Left renal cortex interstitium (tissue), 4 donors: ENCODE measurements around the gene STRIP1. TPM values are rescaled to one million over a fixed set of nuclear protein-coding genes. Genes with fewer than 3 reads are reported as not detected.
A peak's percentile ranks its signal among the peaks of the same experiment; 100 is the strongest.

Experiments
- DNase-seq, 4 donors: peaks; one replicate each; pipeline ENCODE4 v3.0.0-alpha.2; 2013; ENCODE audit warnings: low read depth in 4 of 4, low spot score in 2 of 4, missing footprints in 1 of 4
- polyA plus RNA-seq, 4 donors: library from polyadenylated mRNA; unstranded; fragments of 120-200 nt; gene quantifications; one replicate each; pipeline ENCODE4 v1.2.1, GENCODE V29; 2013; ENCODE audit not compliant: insufficient read length in 4 of 4

STRIP1 gene
- polyA plus RNA-seq, 4 donors, result 41.1 to 64.7 (median 50.7) TPM

GRCh38 chr1:110050602-110051261, 16.3 kb downstream of the STRIP1 start:
- no peak for DNase-seq

- DNase-seq, result no peak
Measured at GRCh38 chr1:110051262-110051648, 16.8 kb downstream of the STRIP1 start.

GRCh38 chr1:110053552-110054428, 19.4 kb downstream of the STRIP1 start:
- no peak for DNase-seq

- no peak for DNase-seq
Measured at GRCh38 chr1:110055493-110056284, 21.3 kb downstream of the STRIP1 start.

GRCh38 chr1:110056285-110056683, 21.9 kb downstream of the STRIP1 start:
- no peak for DNase-seq

GRCh38 chr1:110056776-110057175, 22.4 kb downstream of the STRIP1 start:
- no peak for DNase-seq

- DNase-seq, result no peak
Measured at GRCh38 chr1:110057963-110058518, 23.6 kb downstream of the STRIP1 start.

GRCh38 chr1:110058591-110058990, 24.2 kb downstream of the STRIP1 start:
- no peak for DNase-seq

GRCh38 chr1:110059133-110059863, 24.9 kb downstream of the STRIP1 start:
- DNase-seq, result peak in 1 of 4 donors; percentile 24

GRCh38 chr1:110060034-110060661, 25.7 kb downstream of the STRIP1 start:
- no peak for DNase-seq

GRCh38 chr1:110060662-110061060, 26.2 kb downstream of the STRIP1 start:
- no peak for DNase-seq

- DNase-seq, result no peak
Measured at GRCh38 chr1:110061341-110061740, 26.9 kb downstream of the STRIP1 start.

GRCh38 chr1:110062612-110063011, 28.2 kb downstream of the STRIP1 start:
- DNase-seq, result no peak

- DNase-seq, result no peak
Measured at GRCh38 chr1:110063781-110064180, 29.4 kb downstream of the STRIP1 start.

GRCh38 chr1:110064576-110065337, 30.3 kb downstream of the STRIP1 start:
- no peak for DNase-seq

GRCh38 chr1:110065841-110066240, 31.4 kb downstream of the STRIP1 start:
- no peak for DNase-seq

GRCh38 chr1:110067479-110067892, 33.1 kb downstream of the STRIP1 start:
- no peak for DNase-seq

GRCh38 chr1:110067893-110068645, 33.6 kb downstream of the STRIP1 start:
- no peak for DNase-seq
